GM12878 (cell line): Measurements from ENCODE around the gene HDAC8.

ENCODE experiments used
- CTCF ChIP-seq, 3 experiments: IDR thresholded peaks in 2 of 3; conservative IDR thresholded peaks in 1 of 3; 2 replicates each; pipeline ENCODE4 v1.5.1; 2011; ENCODE audit warnings: low read depth in 3 of 3, low read length in 3 of 3, mild to moderate bottlenecking in 3 of 3, control low read depth in 2 of 3, moderate library complexity in 2 of 3, inconsistent platforms in 1 of 3, mixed read lengths in 1 of 3; ENCODE audit not compliant: control insufficient read depth in 2 of 3, insufficient read depth in 1 of 3; ENCODE audit errors: extremely low read depth in 1 of 3
- ETV6 ChIP-seq, 2 experiments: fragments of 450-650 bp in 1 of 2; IDR thresholded peaks in 1 of 2; conservative IDR thresholded peaks in 1 of 2; 2 replicates each; pipeline ENCODE4 v1.6.1; 2014; ENCODE audit warnings: antibody characterized with exemption in 1 of 2, borderline replicate concordance in 1 of 2, low read depth in 1 of 2, mild to moderate bottlenecking in 1 of 2, moderate library complexity in 1 of 2
- PAX8 ChIP-seq: fragments of 450-650 bp; IDR thresholded peaks from 2 replicates; pipeline ENCODE4 v1.6.1; 2017; ENCODE audit warnings: mild to moderate bottlenecking, moderate library complexity
- POLR2A ChIP-seq: IDR thresholded peaks from 2 replicates; pipeline ENCODE4 v1.6.1; 2011; ENCODE audit warnings: low read depth, mild to moderate bottlenecking, low read length
- ZZZ3 ChIP-seq: IDR thresholded peaks from 2 replicates; pipeline ENCODE4 v1.6.1; 2011; ENCODE audit warnings: low read depth; ENCODE audit not compliant: control insufficient read depth, insufficient read length
- TF ChIP-seq, protein P1 (sequence below): IDR thresholded peaks from 2 replicates; pipeline ENCODE4 v1.6.1; 2012; ENCODE audit warnings: low read depth, low read length, improper control_type of control experiment

- TF ChIP-seq ETV6 (conservative IDR thresholded peaks at IDR 0.05 in 1 of 2, IDR thresholded peaks at IDR 0.05 in 1 of 2; ENCODE audit: borderline replicate concordance in 1 of 2, low read depth in 1 of 2) (no peak), CTCF (IDR thresholded peaks at IDR 0.05 in 2 of 3, conservative IDR thresholded peaks at IDR 0.05 in 1 of 3; ENCODE audit: control insufficient read depth in 2 of 3, extremely low read depth in 1 of 3, insufficient read depth in 1 of 3, low read depth in 3 of 3, low read length in 3 of 3) (no peak), ZZZ3 (no peak), POLR2A (no peak), PAX8 (no peak)
- TF ChIP-seq, protein P1, sequence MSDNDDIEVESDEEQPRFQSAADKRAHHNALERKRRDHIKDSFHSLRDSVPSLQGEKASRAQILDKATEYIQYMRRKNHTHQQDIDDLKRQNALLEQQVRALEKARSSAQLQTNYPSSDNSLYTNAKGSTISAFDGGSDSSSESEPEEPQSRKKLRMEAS: no peak
Measured at GRCh38 chrX:72371405-72371804, 201.2 kb downstream of the HDAC8 start.
